Amniotic epithelial cell (primary cell): Measurements from ENCODE around the gene LRRC51.
A peak's percentile ranks its signal among the peaks of the same experiment; 100 is the strongest.

Experiments
- DNase-seq: peaks from one replicate; pipeline ENCODE4 v3.0.0-alpha.2; 2010; ENCODE audit warnings: low read depth

Gene LRRC51

DNA sequence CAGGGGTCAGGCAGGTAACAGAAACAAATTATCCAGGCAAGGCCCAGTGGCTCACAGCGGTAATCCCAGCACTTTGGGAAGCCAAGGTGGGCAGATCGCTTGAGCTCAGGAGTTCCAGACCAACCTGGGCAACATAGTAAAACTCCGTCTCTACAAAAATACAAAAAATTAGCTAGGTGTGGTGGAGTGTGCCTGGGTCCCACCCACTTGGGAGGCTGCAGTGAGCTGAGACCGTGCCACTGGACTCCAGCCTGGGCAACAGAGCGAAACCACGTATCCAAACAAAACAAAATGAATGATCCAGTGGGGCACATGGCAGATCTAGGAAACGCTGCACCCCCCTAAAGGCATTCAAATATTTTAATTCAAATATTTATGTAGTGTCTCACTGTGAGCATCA is 10.2 kb upstream of the LRRC51 start:
- no peak for DNase-seq

DNA sequence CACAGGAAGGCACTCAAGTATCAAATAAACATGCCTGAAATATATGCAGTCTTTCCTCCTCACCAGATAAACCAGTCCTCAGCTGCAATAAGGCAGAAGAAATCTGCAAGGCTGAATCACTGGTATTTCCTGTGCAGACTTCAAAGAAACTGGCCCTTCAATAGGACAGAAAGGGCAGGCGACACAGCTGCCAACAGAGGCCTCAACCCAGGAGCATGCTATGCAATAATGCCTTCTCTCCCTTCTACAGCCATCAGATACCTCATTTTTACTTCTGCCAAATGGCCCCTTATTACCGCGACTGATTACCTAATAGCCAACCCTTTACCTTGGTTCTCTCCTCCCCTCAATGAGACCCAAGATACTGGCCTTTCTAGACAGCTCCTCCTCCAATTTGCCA is 8.3 kb upstream of the LRRC51 start:
- DNase-seq, result peak; percentile 66

DNA sequence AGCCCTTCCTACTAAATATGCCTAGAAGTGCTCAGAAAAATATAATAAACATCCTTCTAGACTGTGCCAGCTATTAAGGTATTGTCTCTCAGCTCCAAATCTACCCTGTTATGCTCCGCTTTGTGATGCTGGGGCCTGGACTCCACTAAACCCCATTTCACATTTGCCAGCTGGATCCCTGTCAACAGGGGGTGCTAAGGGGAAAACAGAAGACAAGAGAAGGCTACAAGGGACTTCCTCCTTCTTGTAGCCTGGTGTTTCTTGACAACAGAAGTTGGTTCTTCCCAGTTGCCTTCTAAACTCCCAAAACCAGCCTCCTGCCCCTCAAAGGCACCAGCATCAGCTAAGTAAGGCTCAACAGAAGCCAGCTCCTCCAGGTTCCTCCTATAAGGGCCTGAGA is 5.5 kb upstream of the LRRC51 start:
- peak; percentile 38 for DNase-seq

GRCh38 chr11:72075756-72076155 is 4.9 kb upstream of the LRRC51 start:
- DNase-seq, result no peak

DNA sequence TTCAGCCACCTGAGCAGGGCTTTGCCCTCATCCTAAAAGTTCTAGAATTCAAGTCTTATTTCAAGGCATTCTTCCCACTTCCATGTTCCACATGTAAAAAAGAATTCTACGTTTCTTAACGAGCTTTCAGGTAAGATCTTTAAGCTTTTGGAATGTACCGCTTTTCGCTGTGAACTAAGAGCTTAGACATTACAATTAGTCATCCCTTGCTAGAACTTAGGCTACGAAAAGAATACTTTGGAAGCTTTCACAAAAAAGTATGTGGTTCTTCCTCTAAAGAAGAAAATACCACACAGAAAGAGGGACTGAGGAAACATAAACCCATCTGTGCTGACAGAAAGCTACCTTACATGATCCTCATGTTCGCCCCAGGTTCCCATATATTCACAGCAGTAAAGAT is 2.2 kb upstream of the LRRC51 start:
- peak; percentile 31 for DNase-seq

DNA sequence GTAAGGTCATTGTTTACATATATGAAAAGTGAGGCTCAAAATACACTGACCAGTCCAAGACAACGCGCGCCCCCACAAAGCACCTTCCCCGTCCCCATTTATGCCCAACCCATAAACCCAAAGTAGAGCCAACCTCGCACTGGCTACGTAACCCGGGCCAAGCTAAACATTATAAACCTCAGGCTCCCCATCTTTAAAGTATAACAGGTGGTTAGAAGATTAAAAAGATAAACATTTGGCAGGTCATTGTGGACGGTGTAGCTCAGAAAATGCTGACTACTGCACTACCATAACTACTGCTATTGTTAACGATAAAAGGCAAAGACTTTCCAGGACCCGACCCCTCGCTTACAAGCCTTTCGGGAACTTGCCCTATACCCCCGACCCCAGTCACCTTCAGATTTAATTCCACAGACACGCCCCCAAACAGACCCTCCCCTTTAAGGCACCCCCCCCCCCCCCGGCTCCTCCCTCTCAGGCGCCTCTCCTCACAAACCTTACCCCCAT is 778 bp upstream of the LRRC51 start:
- DNase-seq, result no peak

GRCh38 chr11:72081184-72081644 is 564 bp downstream of the LRRC51 start:
- DNase-seq, result no peak

GRCh38 chr11:72081821-72082453 is 1.3 kb downstream of the LRRC51 start:
- no peak for DNase-seq

- DNase-seq, result no peak
These were observed 2.8 kb downstream of the LRRC51 start for GRCh38 chr11:72083414-72083813.

- no peak for DNase-seq
These were observed 3.4 kb downstream of the LRRC51 start for GRCh38 chr11:72084076-72084475.

GRCh38 chr11:72084965-72085364 is 4.3 kb downstream of the LRRC51 start:
- no peak for DNase-seq

DNA sequence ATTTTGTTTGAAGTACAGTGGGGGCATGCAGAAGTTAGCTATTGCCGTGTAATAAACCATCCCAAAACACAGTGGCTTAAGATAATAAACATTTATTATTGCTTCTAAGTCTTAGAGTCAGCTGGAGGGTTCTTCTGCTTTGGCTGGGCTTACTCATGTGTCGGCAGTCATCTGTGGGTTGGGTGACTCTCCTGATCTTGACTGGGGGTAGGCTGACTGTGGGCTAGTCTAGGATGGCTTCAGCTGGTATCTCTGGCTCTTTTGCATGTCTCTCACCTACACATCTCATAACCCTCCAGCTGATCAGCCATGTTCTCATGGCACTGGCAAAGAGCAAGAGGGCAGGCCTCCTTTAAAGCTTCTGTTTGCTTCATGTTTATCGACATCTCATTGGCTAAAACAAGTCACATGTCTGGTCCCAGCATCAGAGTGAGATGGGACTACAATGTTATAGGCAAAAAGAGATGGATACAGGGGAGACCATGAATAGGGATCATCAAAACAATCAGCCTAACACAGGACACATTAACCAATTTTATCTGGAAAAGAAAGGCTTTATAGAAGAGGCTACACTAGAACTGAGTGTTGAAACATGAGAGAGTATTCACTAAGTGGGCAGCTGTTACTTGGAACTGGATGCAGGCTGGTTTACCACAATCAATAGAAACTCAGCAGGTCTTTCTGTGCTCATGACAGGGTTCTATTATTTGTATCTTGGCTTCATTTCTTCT is 5.1 kb downstream of the LRRC51 start:
- DNase-seq, result no peak

GRCh38 chr11:72088076-72088808 is 7.6 kb downstream of the LRRC51 start:
- DNase-seq, result peak; percentile 53

GRCh38 chr11:72091292-72091691 is 10.6 kb downstream of the LRRC51 start:
- peak; percentile 65 for DNase-seq

GRCh38 chr11:72098741-72099140 is 18.1 kb downstream of the LRRC51 start:
- no peak for DNase-seq

- DNase-seq, result no peak
These were observed 19.4 kb downstream of the LRRC51 start for GRCh38 chr11:72100009-72100408.

DNA sequence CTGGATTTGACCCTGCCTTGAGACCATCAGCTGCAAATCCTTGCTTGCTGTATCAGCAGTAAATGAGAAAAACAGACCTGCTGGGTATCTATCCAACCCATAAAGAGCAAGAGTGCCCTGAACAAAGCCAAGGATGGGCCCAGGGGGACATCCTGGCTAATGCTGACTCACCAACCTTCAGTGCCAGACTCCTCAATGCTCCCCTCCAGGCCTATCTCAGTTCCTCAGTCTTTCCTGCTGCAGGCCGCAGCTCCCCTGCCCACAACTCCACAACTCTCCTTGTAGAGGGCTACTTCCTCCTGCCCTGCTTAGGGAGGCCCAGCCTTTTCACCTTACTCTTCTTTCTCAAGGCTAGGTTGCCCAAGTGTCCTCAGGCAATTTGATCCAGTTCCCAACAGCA is 19.8 kb downstream of the LRRC51 start:
- DNase-seq, result no peak

DNA sequence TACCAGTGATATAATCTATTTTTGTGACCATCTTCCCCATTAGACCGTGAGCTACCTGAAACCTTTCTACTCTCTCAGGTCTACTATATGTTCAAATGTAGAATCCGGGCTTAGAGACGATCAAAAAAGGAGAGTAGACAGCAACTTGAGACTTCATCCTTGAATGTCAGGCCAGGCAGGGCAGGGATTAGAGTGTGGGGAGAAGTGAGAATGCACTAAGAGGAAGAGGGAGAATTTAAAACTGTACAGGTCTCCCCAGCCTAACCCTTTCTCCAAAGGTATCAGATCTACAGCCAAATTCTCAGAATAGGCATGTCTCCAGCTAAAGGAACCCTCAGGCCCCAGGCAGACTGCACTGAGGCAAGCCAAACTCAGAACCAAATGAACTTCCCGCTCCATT is 21.5 kb downstream of the LRRC51 start:
- no peak for DNase-seq

- DNase-seq, result no peak
These were observed 21.9 kb downstream of the LRRC51 start for GRCh38 chr11:72102631-72102945.

DNA sequence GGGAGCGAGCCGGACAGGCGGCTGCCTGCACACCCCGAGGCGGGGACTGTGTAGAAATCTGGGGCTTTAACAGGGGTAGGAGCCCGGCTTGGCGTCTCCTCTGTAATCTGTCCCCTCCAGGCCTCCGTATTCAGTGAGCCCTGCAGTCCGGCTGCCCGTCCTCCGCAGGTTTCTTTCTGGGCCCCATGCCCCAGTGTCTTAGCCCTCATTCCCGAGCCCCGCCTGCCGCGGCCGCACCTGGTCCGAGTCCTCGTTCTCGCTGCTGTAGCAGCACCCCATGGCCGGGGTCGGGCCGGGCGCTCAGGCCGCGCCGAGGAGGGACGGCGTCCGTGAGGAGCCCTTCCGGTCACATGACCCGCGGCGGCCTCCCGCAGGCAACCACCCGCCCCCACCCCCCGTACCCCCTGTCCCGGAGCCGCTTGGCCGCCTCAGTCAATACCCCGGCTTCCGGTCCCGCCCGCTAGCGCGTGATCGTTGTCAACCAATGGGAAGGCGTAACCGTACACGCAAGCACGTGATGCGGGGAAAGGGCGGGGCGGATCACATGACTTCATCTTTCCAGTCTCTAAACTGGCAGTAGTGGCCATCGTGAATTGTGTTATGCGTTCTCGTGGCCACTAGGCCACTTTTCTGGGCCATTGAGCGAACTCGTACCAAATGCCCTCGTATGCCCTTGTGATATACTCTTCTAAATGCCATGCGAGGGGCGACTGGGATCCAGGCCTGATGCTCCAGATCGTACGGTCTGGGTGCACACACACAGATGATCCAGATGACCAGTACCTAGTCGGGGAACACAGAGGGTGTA is 22.5 kb downstream of the LRRC51 start, which contains the start of gene LAMTOR1:
Gene LAMTOR1, minus strand, starts transcription at position 352 of the 808 bp plus-strand sequence. Its CDS starts 73 bp downstream, at position 279.
- peak; percentile 99 for DNase-seq

GRCh38 chr11:72103754-72104167 is 23.1 kb downstream of the LRRC51 start:
- DNase-seq, result no peak

- no peak for DNase-seq
These were observed 25.2 kb downstream of the LRRC51 start, which contains the start of gene TOMT for GRCh38 chr11:72105888-72106287. Gene TOMT (plus strand): TSS chr11:72105924. CDS start chr11:72105952, 28 bp downstream.
